ENCODE results near the gene PEX5L.

DNA sequence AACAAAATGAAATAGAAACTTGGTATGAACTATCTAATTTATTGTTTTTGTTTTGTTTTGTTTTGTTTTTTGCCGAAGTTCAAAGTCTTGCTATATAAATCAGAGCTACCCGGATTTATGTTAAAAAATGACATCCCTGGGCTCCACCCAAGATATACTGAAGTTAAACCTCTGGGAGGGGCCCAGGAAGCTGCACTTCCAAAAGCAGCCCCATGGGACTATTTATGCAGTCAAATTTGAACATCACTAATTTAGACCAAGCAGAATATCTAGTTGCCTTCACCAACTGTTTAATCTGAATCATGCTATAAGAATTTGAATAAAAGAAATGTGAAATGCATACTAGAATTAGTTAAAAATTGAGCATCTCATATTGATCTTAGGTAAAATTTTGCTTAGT is 32.2 kb downstream of the PEX5L start:
- TF ChIP-seq, protein P1, sequence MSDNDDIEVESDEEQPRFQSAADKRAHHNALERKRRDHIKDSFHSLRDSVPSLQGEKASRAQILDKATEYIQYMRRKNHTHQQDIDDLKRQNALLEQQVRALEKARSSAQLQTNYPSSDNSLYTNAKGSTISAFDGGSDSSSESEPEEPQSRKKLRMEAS (IDR thresholded peaks at IDR 0.05; ENCODE audit: low read depth, low read length): no peak
- no peak for TF ChIP-seq POLR2A (IDR thresholded peaks at IDR 0.05; ENCODE audit: extremely low read depth, insufficient read length)
- TF ChIP-seq, protein P2, sequence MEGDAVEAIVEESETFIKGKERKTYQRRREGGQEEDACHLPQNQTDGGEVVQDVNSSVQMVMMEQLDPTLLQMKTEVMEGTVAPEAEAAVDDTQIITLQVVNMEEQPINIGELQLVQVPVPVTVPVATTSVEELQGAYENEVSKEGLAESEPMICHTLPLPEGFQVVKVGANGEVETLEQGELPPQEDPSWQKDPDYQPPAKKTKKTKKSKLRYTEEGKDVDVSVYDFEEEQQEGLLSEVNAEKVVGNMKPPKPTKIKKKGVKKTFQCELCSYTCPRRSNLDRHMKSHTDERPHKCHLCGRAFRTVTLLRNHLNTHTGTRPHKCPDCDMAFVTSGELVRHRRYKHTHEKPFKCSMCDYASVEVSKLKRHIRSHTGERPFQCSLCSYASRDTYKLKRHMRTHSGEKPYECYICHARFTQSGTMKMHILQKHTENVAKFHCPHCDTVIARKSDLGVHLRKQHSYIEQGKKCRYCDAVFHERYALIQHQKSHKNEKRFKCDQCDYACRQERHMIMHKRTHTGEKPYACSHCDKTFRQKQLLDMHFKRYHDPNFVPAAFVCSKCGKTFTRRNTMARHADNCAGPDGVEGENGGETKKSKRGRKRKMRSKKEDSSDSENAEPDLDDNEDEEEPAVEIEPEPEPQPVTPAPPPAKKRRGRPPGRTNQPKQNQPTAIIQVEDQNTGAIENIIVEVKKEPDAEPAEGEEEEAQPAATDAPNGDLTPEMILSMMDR (IDR thresholded peaks at IDR 0.05; ENCODE audit: low read depth, low read length): no peak
